SK-N-SH treated with all-trans-retinoic acid at 6 μM for 48 hours (cell line): ENCODE data around the gene AMIGO1.

Experiments
- CREB5 ChIP-seq: fragments of 250-450 bp; sonication (Bioruptor Pico); IDR thresholded peaks from 2 replicates; pipeline ENCODE4 v1.5.1; 2020; ENCODE audit warnings: low read depth, mild to moderate bottlenecking, moderate library complexity
- TCF4 ChIP-seq: fragments of 250-450 bp; sonication (Bioruptor Pico); IDR thresholded peaks from 2 replicates; pipeline ENCODE4 v1.8.0; 2021; ENCODE audit warnings: mild to moderate bottlenecking, moderate library complexity, borderline replicate concordance
- ZC3H10 ChIP-seq: fragments of 250-450 bp; sonication (Bioruptor Pico); IDR thresholded peaks from 2 replicates; pipeline ENCODE4 v1.5.1; 2021; ENCODE audit warnings: mild to moderate bottlenecking, moderate library complexity
- ZFP3 ChIP-seq: fragments of 250-450 bp; sonication (Bioruptor Pico); IDR thresholded peaks from 2 replicates; pipeline ENCODE4 v1.5.0; 2020; ENCODE audit warnings: mild to moderate bottlenecking, moderate library complexity
- ZFP30 ChIP-seq: fragments of 450-650 bp; formaldehyde crosslinking; IDR thresholded peaks from 2 replicates; pipeline ENCODE4 v1.5.0; 2022; ENCODE audit warnings: mild to moderate bottlenecking, moderate library complexity
- ZNF565 ChIP-seq: fragments of 450-650 bp; formaldehyde crosslinking; conservative IDR thresholded peaks from 2 replicates; pipeline ENCODE4 v1.5.0; 2020; ENCODE audit warnings: low read depth, mild to moderate bottlenecking, moderate library complexity
- TF ChIP-seq, protein P1 (sequence below): fragments of 250-450 bp; sonication (Bioruptor Pico); IDR thresholded peaks from 2 replicates; pipeline ENCODE4 v1.8.0; 2020; ENCODE audit warnings: mild to moderate bottlenecking, moderate library complexity, borderline replicate concordance
- TF ChIP-seq, protein P2 (sequence below): fragments of 250-450 bp; sonication (Bioruptor Pico); IDR thresholded peaks from 2 replicates; pipeline ENCODE4 v1.8.0; 2021; ENCODE audit warnings: low read depth, mild to moderate bottlenecking, moderate library complexity, borderline replicate concordance

- no peak for TF ChIP-seq TCF4
- TF ChIP-seq ZFP3 (CRISPR knock-in tag): no peak
- TF ChIP-seq CREB5 (CRISPR knock-in tag): no peak
- no peak for TF ChIP-seq ZFP30
- TF ChIP-seq, protein P1, sequence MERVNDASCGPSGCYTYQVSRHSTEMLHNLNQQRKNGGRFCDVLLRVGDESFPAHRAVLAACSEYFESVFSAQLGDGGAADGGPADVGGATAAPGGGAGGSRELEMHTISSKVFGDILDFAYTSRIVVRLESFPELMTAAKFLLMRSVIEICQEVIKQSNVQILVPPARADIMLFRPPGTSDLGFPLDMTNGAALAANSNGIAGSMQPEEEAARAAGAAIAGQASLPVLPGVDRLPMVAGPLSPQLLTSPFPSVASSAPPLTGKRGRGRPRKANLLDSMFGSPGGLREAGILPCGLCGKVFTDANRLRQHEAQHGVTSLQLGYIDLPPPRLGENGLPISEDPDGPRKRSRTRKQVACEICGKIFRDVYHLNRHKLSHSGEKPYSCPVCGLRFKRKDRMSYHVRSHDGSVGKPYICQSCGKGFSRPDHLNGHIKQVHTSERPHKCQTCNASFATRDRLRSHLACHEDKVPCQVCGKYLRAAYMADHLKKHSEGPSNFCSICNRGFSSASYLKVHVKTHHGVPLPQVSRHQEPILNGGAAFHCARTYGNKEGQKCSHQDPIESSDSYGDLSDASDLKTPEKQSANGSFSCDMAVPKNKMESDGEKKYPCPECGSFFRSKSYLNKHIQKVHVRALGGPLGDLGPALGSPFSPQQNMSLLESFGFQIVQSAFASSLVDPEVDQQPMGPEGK: no peak
- no peak for TF ChIP-seq ZC3H10
- TF ChIP-seq, protein P2, sequence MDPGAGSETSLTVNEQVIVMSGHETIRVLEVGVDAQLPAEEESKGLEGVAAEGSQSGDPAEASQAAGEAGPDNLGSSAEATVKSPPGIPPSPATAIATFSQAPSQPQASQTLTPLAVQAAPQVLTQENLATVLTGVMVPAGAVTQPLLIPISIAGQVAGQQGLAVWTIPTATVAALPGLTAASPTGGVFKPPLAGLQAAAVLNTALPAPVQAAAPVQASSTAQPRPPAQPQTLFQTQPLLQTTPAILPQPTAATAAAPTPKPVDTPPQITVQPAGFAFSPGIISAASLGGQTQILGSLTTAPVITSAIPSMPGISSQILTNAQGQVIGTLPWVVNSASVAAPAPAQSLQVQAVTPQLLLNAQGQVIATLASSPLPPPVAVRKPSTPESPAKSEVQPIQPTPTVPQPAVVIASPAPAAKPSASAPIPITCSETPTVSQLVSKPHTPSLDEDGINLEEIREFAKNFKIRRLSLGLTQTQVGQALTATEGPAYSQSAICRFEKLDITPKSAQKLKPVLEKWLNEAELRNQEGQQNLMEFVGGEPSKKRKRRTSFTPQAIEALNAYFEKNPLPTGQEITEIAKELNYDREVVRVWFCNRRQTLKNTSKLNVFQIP (CRISPR knock-in tag): no peak
- TF ChIP-seq ZNF565: no peak
Measured at GRCh38 chr1:109499081-109499480, 10.4 kb downstream of the AMIGO1 start.
